ENCODE data around the gene NOL3. TPM values are rescaled to one million over a fixed set of nuclear protein-coding genes. Genes with fewer than 3 reads are reported as not detected.

Gene NOL3
- total and polyA plus RNA-seq, 2 of the 4 experiments (the other 2 are of a cell fraction): 6.1 to 17.2 TPM

- H3K9ac ChIP-seq (ENCODE audit: low read depth, low read length): no peak overlapping the region
- H3K9me1 ChIP-seq (ENCODE audit: insufficient read depth, low read length): peaks cover 13% of the 10 kb centered on the region
- H2BK120ac ChIP-seq (ENCODE audit: low read depth, low read length): no peak overlapping the region
- peak overlapping the region; percentile 25 for H2AK5ac ChIP-seq (ENCODE audit: low read depth, low read length)
- no TSS peak for BruUV-seq (replicated peaks)
- POLR2A ChIA-PET (ENCODE audit: unreplicated experiment): no interaction called here
- no peak overlapping the region for H3K18ac ChIP-seq (ENCODE audit: low read depth, low read length)
- H3K23ac ChIP-seq (ENCODE audit: low read depth, low read length): peak overlapping the region; percentile 44; the same call in 1 of the 2 replicates
- 88% methylated on average over 1 of the region's 2 CpGs; no CpG with 5 or more reads in 1 of the 2 experiments for WGBS, 2 experiments (ENCODE audit: extremely low coverage in 2 of 2, insufficient read length in 1 of 2)
- ATAC-seq (ENCODE audit: low read depth) (no peak), DNase-seq (peak; percentile 23)
- H2BK5ac ChIP-seq (ENCODE audit: low read depth, low read length, poor library complexity, severe bottlenecking): peak overlapping the region; percentile 30
- CTCF ChIA-PET: interaction anchor here (0.5 kb wide), 1 partner anchor 670 kb away, joined by 3 read pairs; no protein-coding TSS in a partner anchor
- no peaks in the 10 kb centered on the region for H3K9me3 ChIP-seq (ENCODE audit: control insufficient read depth, insufficient read depth, low read length)
- H3K79me1 ChIP-seq (ENCODE audit: low read depth in 1 of 2, low read length in 2 of 2): peaks cover 23 to 42% of the 10 kb centered on the region in 2 experiments
- 0 out of 2 replicates have a peak overlapping the region, but pooled peaks have one; percentile 11 for H2BK20ac ChIP-seq (ENCODE audit: low read depth, low read length)
- intact Hi-C loops (cut with micrococcal nuclease): loop anchor here (10.0 kb wide), 1 partner anchor 167 kb away; no protein-coding TSS in a partner anchor
- H3K4ac ChIP-seq (ENCODE audit: low read depth, low read length): peak overlapping the region; percentile 8; the same call in 1 of the 2 replicates
- H4K5ac ChIP-seq (ENCODE audit: low read depth, low read length): no peak overlapping the region
- no peaks in the 10 kb centered on the region; the same call in 1 of the 2 replicates for H3K36me3 ChIP-seq (ENCODE audit: control insufficient read depth, insufficient read depth, low read length)
- H4K91ac ChIP-seq (ENCODE audit: insufficient read depth, low read depth, low read length): no peak overlapping the region
- no peak overlapping the region for H3K4me3 ChIP-seq (ENCODE audit: insufficient read depth, low read depth, low read length)
- peak overlapping the region; percentile 63 for H3K4me2 ChIP-seq (ENCODE audit: low read depth, low read length)
- no peak overlapping the region for H2AFZ ChIP-seq (replicated peaks; ENCODE audit: low read length, poor library complexity)
- in situ Hi-C loops (cut with MboI; ENCODE audit: low sequenced_read_pairs): no loop called here
- dilution Hi-C loops (cut with HindIII; ENCODE audit: low sequenced_read_pairs, unreplicated experiment): no loop called here
- no peak overlapping the region; the same call in 1 of the 2 replicates for H3K56ac ChIP-seq (ENCODE audit: extremely low read depth, insufficient read depth, low read length)
- H2AK9ac ChIP-seq (replicated peaks; ENCODE audit: low read depth, low read length, poor library complexity): no peak overlapping the region
- peak overlapping the region; percentile 8; the same call in 1 of the 2 replicates for H3K27ac ChIP-seq (ENCODE audit: insufficient read depth, low read length)
- H4K20me1 ChIP-seq (ENCODE audit: insufficient read depth, low read length): peaks cover 31% of the 10 kb centered on the region
- H3K4me1 ChIP-seq (ENCODE audit: control insufficient read depth, insufficient read depth, low read length): peaks cover 15% of the 10 kb centered on the region
- H2BK15ac ChIP-seq (ENCODE audit: low read depth, low read length): peak overlapping the region; percentile 48; the same call in 1 of the 3 replicates
- H3K14ac ChIP-seq (replicated peaks; ENCODE audit: low read depth, low read length): 0 out of 2 replicates have a peak overlapping the region, but pooled peaks have one; percentile 1
- no peak overlapping the region for H4K8ac ChIP-seq (ENCODE audit: low read depth in 2 of 2, low read length in 2 of 2)
- TF ChIP-seq MAFK (IDR thresholded peaks at IDR 0.05; ENCODE audit: low read depth, low read length) (no peak), CTCF (conservative IDR thresholded peaks at IDR 0.05; ENCODE audit: low read depth, low read length) (no peak), NFE2L2 (IDR thresholded peaks at IDR 0.05; ENCODE audit: low read depth, low read length) (no peak), RAD21 (IDR thresholded peaks at IDR 0.05; ENCODE audit: low read length) (no peak), SMC3 (IDR thresholded peaks at IDR 0.05; ENCODE audit: low read depth, low read length) (no peak), RFX5 (IDR thresholded peaks at IDR 0.05; ENCODE audit: low read depth, low read length) (no peak), CEBPB (IDR thresholded peaks at IDR 0.05; ENCODE audit: low read depth, low read length) (no peak)
- no peaks in the 10 kb centered on the region for H3K27me3 ChIP-seq (ENCODE audit: control insufficient read depth, insufficient read depth, low read length)
These were observed 11.9 kb downstream of the NOL3 start for GRCh38 chr16:67182288-67182687.
